B cell (primary cell): ENCODE data around the gene ACOT9.

Experiments
- EZH2 ChIP-seq: IDR thresholded peaks from 2 replicates; pipeline ENCODE4 v1.6.1; 2012; ENCODE audit warnings: borderline replicate concordance, low read depth, mild to moderate bottlenecking, moderate library complexity, low read length; ENCODE audit not compliant: insufficient read depth, poor library complexity, severe bottlenecking
- TF ChIP-seq, protein P1 (sequence below): fragments of 200-600 bp; IDR thresholded peaks from one replicate; pipeline ENCODE4 v1.8.0; 2022; ENCODE audit warnings: antibody characterized with exemption, mild to moderate bottlenecking

DNA sequence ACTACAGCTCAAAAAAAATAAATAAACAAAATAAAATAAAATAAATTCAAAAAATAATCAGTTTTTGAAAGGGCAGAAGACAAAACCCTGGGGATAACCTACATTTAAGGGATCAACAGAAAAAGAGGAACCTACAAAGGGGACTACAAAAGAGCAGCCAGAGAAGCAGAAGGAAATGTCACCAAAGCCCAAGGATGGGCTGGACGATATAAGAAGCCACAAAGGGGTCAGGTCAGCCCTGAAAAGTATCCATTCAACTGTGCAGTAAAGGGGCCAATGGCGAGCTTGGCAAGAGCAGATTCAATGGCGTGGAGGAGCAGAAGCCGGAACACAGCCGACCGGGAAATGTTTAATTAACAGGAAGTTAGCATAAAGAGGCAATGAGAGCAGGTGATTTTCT, 16.9 kb downstream of the ACOT9 start:
- TF ChIP-seq, protein P1, sequence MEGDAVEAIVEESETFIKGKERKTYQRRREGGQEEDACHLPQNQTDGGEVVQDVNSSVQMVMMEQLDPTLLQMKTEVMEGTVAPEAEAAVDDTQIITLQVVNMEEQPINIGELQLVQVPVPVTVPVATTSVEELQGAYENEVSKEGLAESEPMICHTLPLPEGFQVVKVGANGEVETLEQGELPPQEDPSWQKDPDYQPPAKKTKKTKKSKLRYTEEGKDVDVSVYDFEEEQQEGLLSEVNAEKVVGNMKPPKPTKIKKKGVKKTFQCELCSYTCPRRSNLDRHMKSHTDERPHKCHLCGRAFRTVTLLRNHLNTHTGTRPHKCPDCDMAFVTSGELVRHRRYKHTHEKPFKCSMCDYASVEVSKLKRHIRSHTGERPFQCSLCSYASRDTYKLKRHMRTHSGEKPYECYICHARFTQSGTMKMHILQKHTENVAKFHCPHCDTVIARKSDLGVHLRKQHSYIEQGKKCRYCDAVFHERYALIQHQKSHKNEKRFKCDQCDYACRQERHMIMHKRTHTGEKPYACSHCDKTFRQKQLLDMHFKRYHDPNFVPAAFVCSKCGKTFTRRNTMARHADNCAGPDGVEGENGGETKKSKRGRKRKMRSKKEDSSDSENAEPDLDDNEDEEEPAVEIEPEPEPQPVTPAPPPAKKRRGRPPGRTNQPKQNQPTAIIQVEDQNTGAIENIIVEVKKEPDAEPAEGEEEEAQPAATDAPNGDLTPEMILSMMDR: no peak
- TF ChIP-seq EZH2: no peak
